B cell (primary cell): Measurements from ENCODE around the gene ETV2.

Experiments used
- EZH2 ChIP-seq: IDR thresholded peaks from 2 replicates; pipeline ENCODE4 v1.6.1; 2012; ENCODE audit warnings: borderline replicate concordance, low read depth, mild to moderate bottlenecking, moderate library complexity, low read length; ENCODE audit not compliant: insufficient read depth, poor library complexity, severe bottlenecking
- TF ChIP-seq, protein P1 (sequence below): fragments of 200-600 bp; IDR thresholded peaks from one replicate; pipeline ENCODE4 v1.8.0; 2022; ENCODE audit warnings: antibody characterized with exemption, mild to moderate bottlenecking

DNA sequence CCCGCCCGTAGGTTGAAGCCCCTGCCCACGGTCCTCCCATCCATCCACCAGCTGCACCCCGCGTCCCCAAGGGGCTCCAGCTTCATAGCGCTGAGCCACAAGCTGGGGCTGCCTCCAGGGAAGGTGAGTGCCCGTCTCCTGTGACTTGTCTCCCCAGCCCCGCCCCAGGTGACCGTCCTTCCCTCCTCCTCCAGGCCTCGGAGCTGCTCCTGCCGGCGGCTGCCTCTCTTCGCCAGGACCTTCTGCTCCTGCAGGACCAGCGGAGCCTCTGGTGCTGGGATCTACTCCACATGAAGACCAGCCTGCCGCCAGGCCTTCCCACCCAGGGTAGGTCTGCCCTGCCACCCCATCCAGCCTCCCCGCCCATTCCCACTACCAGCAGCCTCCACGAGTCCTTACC is 21.5 kb upstream of the ETV2 start:
- TF ChIP-seq, protein P1, sequence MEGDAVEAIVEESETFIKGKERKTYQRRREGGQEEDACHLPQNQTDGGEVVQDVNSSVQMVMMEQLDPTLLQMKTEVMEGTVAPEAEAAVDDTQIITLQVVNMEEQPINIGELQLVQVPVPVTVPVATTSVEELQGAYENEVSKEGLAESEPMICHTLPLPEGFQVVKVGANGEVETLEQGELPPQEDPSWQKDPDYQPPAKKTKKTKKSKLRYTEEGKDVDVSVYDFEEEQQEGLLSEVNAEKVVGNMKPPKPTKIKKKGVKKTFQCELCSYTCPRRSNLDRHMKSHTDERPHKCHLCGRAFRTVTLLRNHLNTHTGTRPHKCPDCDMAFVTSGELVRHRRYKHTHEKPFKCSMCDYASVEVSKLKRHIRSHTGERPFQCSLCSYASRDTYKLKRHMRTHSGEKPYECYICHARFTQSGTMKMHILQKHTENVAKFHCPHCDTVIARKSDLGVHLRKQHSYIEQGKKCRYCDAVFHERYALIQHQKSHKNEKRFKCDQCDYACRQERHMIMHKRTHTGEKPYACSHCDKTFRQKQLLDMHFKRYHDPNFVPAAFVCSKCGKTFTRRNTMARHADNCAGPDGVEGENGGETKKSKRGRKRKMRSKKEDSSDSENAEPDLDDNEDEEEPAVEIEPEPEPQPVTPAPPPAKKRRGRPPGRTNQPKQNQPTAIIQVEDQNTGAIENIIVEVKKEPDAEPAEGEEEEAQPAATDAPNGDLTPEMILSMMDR = no peak
- no peak for TF ChIP-seq EZH2
